ENCODE measurements around the gene MPC2.

Gene MPC2

DNA sequence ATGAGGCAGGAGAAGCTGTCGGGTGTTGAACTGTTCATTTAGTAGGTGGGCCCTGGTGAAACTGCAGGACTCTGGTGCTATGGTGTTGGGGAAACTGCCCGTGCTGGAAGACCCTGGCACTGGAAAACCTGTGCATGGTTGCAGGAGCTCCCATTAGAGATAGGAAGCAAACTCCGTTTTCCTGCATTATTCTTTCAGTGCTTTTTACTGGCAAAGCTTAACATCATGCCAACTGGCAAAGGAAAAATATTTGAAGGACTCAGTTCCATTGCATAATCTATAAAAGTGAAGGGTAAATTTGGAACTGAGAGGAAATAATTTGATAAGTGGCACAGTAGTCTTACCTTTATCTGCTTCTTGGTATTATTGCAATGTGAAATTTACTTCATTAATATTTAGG, 31.7 kb upstream of the MPC2 start:
- no peak overlapping the region for H3K27ac ChIP-seq
- TF ChIP-seq, protein P1, sequence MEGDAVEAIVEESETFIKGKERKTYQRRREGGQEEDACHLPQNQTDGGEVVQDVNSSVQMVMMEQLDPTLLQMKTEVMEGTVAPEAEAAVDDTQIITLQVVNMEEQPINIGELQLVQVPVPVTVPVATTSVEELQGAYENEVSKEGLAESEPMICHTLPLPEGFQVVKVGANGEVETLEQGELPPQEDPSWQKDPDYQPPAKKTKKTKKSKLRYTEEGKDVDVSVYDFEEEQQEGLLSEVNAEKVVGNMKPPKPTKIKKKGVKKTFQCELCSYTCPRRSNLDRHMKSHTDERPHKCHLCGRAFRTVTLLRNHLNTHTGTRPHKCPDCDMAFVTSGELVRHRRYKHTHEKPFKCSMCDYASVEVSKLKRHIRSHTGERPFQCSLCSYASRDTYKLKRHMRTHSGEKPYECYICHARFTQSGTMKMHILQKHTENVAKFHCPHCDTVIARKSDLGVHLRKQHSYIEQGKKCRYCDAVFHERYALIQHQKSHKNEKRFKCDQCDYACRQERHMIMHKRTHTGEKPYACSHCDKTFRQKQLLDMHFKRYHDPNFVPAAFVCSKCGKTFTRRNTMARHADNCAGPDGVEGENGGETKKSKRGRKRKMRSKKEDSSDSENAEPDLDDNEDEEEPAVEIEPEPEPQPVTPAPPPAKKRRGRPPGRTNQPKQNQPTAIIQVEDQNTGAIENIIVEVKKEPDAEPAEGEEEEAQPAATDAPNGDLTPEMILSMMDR (conservative IDR thresholded peaks at IDR 0.05): no peak

DNA sequence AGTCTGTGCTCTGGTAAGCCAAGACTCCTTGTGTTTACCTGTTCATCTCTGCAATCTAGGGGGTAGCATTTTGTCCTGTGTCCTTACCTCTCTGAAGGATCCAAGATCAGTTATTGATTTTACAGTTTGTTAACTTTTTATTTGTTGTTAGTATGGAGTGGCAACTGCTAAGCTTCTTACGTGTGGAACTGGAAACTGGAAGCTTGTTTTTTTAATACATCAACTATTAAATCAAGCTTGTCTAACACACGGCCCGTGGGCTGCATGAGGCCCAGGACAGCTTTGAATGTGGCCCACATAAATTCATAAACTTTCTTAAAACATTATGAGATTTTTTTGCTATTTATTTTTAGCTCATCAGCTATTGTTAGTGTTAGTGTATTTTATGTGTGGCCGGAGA, 29.2 kb upstream of the MPC2 start:
- peak overlapping the region; percentile 36; the same call in 1 of the 2 replicates for H3K27ac ChIP-seq
- TF ChIP-seq, protein P1 (conservative IDR thresholded peaks at IDR 0.05): no peak

DNA sequence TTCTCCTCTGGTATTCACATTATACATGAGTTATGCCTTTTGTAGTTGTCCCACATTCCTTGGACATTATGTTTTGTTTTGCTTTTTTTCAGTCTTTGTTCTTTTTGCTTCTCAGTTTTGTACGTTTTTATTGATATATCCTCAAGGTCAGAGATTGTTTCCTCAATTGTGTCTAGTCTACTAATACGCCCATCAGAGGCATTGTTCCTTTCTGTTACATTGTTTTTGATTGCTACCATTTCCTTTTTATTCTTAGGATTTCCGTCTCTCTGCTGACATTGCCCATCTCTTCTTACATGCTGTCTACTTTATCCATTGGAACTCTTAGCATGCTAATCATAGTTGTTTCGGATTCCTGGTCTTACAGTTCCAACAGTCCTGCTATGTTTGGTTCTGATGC, 27.8 kb upstream of the MPC2 start:
- TF ChIP-seq, protein P1 (conservative IDR thresholded peaks at IDR 0.05): no peak
- H3K27ac ChIP-seq: no peak overlapping the region

DNA sequence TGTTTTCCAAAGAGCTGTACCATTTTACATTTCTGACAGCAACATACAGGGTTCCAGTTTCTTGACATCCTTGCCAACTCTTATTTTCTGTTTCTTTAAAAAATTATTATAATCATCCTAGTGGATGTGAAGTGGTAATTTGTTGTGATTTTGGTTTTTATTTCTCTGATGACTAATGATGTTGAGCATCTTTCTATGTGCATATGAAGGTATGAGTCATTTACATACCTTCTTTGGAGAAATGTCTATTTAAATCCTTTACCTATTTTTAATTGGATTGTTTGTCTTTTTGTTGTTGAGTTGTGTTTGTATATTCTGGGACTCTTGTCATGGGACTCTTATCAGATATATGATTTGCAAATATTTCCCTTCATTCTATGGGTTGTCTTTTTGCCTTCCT, 20.8 kb upstream of the MPC2 start:
- no peak overlapping the region for H3K27ac ChIP-seq
- TF ChIP-seq, protein P1 (conservative IDR thresholded peaks at IDR 0.05): no peak

DNA sequence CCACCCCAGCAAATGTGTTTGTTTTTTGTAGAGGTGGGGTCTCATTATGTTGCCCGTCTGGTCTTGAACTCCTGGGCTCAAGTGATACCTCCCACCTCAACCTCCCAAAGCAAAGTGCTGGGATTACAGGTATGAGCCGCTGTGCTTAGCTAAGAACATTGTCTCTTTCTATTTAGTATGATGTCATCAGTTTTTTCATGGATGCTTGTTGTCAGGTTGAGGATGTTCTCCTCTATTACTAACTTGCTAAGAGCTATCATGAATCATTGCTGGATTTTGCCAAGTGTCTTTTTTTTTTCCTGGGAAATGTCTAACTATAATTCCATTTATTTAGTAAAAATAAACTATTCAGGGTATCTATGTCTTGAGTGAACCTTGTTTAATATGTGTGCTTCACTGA, 19.0 kb upstream of the MPC2 start:
- H3K27ac ChIP-seq: no peak overlapping the region
- TF ChIP-seq, protein P1 (conservative IDR thresholded peaks at IDR 0.05): no peak

DNA sequence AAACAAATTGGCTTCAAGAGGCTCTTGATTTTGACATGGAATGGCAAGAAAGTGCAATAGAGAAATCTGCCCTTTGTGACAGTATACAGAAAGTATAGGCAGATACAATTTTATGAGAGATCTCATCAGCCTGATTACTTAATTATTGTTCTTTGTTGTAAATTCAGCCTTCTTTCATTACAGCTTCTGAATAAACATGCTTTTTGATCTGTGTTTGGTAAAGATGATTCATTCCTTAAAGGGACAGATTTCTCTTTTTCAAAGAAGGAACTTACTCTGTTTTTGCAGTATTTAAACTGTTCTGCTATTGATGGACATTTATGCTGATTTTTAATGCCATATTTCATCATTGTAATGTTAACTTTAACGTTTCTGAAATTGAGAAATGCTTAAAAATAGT, 13.7 kb upstream of the MPC2 start:
- H3K27ac ChIP-seq: peak overlapping the region; percentile 30
- TF ChIP-seq, protein P1 (conservative IDR thresholded peaks at IDR 0.05): no peak

DNA sequence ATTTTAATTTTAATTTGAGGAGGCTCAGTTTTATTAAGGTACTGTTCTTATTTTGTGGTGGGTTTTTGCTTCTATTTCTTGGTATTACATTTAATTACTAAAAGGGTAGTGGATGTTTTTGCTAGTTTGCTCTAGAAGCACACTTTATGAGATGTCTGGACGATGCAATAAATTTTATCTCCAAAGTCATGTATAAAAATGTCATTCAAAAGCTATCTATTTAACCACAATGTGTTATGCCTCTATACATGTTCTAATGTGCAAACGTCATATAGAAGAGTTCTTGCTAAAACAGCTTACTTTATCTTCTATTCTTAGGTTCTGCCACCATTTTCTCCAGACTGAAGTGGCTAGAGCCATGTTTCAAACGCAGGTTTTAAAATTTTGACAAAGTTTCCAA, 12.9 kb upstream of the MPC2 start:
- TF ChIP-seq, protein P1 (conservative IDR thresholded peaks at IDR 0.05): no peak

DNA sequence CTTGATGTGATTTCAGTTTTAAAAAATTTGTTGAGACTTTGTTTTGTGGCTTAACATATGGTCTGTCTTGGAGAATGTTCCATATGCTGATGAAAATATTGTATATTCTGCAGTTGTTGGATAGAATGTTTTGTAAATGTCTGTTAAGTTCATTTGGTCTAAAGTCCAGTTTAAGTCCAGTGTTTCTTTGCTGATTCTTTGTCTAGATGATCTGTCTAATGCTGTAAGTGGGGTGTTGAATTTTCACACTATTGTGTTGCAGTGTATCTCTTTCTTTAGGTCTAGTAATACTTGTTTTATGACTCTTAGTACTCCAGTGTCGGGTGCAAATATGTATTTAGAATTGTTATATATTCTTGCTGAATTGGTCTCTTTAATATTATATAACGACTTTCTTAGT, 10.9 kb upstream of the MPC2 start:
- TF ChIP-seq, protein P1 (conservative IDR thresholded peaks at IDR 0.05): no peak
- H3K27ac ChIP-seq: no peak overlapping the region

More for the DNA sequence above, 12.9 kb upstream of the MPC2 start:
- peak overlapping the region; percentile 30 for H3K27ac ChIP-seq

Measured in VCaP (cell line).